H7 (cell line): ENCODE data around the gene ZNF202. TPM values are rescaled to one million over a fixed set of nuclear protein-coding genes. Genes with fewer than 3 reads are reported as not detected.

Experiments used
- DNase-seq: peaks from one replicate; pipeline ENCODE4 v3.0.0; 2012
- H3K27me3 ChIP-seq: 2 replicates; pipeline ENCODE4 v1.6.0; 2011; ENCODE audit warnings: mild to moderate bottlenecking, low read length; ENCODE audit not compliant: control insufficient read depth, insufficient read depth
- H3K36me3 ChIP-seq: replicated peaks from 2 replicates; pipeline ENCODE4 v1.5.1; 2011; ENCODE audit warnings: low read length; ENCODE audit not compliant: control insufficient read depth, insufficient read depth
- H3K4me3 ChIP-seq: 2 replicates; pipeline ENCODE4 v1.5.1; 2011; ENCODE audit warnings: low read depth, mild to moderate bottlenecking, control low read depth, low read length, moderate library complexity; ENCODE audit not compliant: insufficient read depth
- total RNA-seq: library from RNA; depleted of rRNA; stranded (reverse); fragments of >200 nt; shearing (Covaris generic); gene quantifications from 2 replicates; pipeline ENCODE4 v1.2.3, GENCODE V29; 2014; rRNA removed

The ZNF202 gene
- total RNA-seq, 1 experiment from 2014 or later, result 23.0 TPM

DNA sequence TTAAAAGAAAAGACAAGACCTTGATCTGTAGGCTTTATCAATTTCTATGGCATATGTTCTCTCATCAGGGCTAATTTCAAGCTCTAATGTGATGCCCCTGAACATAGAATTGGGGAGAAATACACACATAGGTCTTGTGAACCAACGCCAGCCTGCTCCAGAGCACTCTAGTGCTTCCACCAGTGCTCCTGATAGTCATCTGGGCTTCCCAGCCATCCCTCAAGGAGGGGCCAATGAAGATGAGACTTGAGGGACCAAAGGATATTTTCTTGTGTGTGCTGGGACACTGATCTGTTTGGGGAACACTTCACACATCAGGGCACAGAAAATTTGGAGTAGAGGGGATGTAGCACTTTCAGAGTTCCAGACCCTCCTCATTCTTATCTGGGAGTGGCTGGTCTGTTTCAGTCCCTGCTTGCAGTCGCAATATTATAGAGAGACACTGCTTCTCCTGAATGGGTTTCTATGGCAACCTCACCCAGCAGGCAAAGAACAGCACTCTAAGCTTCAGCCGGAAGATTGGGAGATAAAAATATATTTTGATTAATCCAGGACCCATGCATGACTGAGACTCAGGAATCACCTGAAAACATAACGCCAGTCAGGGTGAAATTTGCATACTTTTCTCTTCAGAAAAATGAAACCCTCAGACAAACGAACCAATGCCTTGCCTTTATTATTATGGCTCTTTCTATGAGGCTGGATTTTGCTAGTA lies 58.6 kb downstream of the ZNF202 start:
- Histone ChIP-seq H3K27me3 (no peaks in the 10 kb centered on the region), H3K36me3 (no peaks in the 10 kb centered on the region), H3K4me3 (no peak overlapping the region)
- no peak for DNase-seq

DNA sequence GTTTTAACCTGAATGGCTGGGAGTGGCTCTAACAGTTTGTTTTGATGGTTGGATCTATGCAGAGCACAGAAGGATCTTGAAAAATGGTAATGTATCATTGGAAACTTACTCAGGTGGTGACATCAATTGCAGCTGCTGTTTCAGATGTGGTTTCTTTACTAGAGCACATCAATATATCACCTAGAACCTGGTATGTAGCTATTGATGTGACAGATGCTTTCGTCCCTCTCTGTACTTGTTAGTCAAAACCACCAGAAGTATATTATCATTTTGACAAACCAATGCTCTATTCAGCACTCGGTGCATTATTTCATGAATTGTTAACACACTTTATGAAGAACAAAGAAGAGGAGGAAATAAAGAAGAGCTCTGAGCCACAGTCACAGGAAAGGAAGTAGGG lies 60.4 kb downstream of the ZNF202 start:
- no peak for DNase-seq
- H3K36me3 ChIP-seq, result no peaks in the 10 kb centered on the region
- no peak overlapping the region for H3K4me3 ChIP-seq
- no peaks in the 10 kb centered on the region for H3K27me3 ChIP-seq

DNA sequence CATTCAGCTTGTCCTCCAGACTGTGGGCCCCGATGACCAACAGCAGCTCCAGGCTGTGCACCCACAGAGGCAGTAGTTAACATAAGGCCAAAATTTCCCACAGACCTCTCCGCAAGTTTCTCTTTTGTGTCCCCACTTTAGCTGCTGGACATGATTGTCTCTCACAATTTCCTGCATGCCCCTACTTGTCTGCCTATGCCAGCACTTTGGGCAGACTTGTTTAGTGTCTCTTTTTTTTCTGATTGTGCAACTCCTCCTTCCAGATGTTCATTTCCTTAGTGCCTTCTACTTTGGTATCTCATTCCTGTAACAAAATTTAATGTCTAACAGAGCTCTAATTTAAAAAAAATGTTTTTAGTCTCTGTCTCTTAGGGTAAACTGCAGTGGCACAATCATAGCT lies 63.2 kb downstream of the ZNF202 start:
- H3K36me3 ChIP-seq, result no peaks in the 10 kb centered on the region
- no peak for DNase-seq
- H3K4me3 ChIP-seq, result no peak overlapping the region
- H3K27me3 ChIP-seq, result no peaks in the 10 kb centered on the region

DNA sequence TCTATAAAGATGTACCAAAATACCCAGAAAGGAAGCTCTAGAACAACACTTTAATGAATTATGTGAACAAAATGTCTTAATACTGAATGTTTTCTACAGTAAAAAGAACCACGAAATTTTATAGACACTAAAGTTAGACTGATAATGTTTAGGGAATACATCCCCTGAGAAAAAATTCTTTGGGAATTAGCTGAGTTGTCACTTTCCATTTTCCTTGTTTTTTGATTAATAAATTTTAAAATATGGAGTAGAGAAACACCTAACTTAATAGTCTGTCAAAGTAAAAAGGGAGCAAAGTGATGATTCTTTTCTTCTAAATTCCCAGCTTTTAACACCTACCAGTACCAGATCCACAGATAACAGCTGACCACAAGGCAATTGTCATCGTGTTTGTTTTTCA lies 64.0 kb downstream of the ZNF202 start:
- no peak for DNase-seq
- Histone ChIP-seq H3K36me3 (no peaks in the 10 kb centered on the region), H3K27me3 (no peaks in the 10 kb centered on the region), H3K4me3 (no peak overlapping the region)

DNA sequence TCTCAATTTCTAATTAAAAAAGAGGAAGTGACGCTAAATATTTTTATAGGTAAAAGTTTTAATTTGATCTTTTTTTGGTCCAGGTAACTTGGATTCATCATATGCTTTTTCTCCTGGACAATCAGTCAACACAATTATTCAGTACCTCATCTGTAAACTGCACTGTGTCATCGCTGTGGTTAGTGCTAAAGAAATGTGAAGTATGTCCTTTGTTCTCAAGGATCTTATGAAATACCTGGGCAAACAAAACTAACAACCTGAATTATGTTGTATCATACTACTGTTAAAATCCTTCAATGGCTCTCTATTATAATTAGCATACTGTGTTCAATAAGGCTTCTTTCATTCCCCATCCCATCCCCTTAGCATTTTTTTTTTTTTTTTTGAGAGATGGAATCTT lies 67.2 kb downstream of the ZNF202 start:
- H3K36me3 ChIP-seq, result no peaks in the 10 kb centered on the region
- H3K4me3 ChIP-seq, result no peak overlapping the region
- no peak for DNase-seq
- H3K27me3 ChIP-seq, result no peaks in the 10 kb centered on the region

Other genes starting within 250 kb of the ZNF202 start
- gene SCN3B, start 87.0 kb downstream of the ZNF202 start, total RNA-seq, result 0.14 and 0.18 TPM in 2 replicates
- not detected in 2 replicates for gene OR6X1, start 12.9 kb upstream of the ZNF202 start, total RNA-seq
- gene OR6M1, start 64.7 kb upstream of the ZNF202 start, total RNA-seq, result not detected in 2 replicates
- gene TMEM225, start 144.0 kb upstream of the ZNF202 start, total RNA-seq, result not detected in 2 replicates
- not detected in 2 replicates for gene OR8D4, start 160.5 kb upstream of the ZNF202 start, total RNA-seq
- not detected in 2 replicates for gene OR4D5, start 198.0 kb upstream of the ZNF202 start, total RNA-seq
- gene OR6T1, start 202.2 kb upstream of the ZNF202 start, total RNA-seq, result not detected in 2 replicates
- not detected in 2 replicates for gene OR10S1, start 236.1 kb upstream of the ZNF202 start, total RNA-seq